H9 (cell line): ENCODE data around the gene GAL3ST3. TPM values are rescaled to one million over a fixed set of nuclear protein-coding genes. Genes with fewer than 3 reads are reported as not detected.

Source experiments
- DNase-seq: peaks from one replicate; pipeline ENCODE4 v3.0.0-alpha.2; 2017
- H2AFZ ChIP-seq: one replicate; pipeline ENCODE4 v1.6.1; 2013; ENCODE audit warnings: mild to moderate bottlenecking, low read length, control low read depth, moderate library complexity
- H2AK5ac ChIP-seq: 2 replicates; pipeline ENCODE4 v1.6.1; 2013; ENCODE audit warnings: low read length, control low read depth, mixed read lengths; ENCODE audit not compliant: insufficient read length
- H2BK120ac ChIP-seq: one replicate; pipeline ENCODE4 v1.6.1; 2013; ENCODE audit warnings: low read depth, mild to moderate bottlenecking, low read length, control low read depth, inconsistent platforms; ENCODE audit not compliant: poor library complexity, severe bottlenecking
- H2BK12ac ChIP-seq: 2 replicates; pipeline ENCODE4 v1.6.1; 2013; ENCODE audit warnings: low read length, control low read depth, mixed read lengths, low read depth; ENCODE audit not compliant: insufficient read length
- H2BK15ac ChIP-seq: 2 replicates; pipeline ENCODE4 v1.6.1; 2013; ENCODE audit warnings: low read depth, low read length, control low read depth
- H2BK20ac ChIP-seq: one replicate; pipeline ENCODE4 v1.6.1; 2013; ENCODE audit warnings: low read depth, mild to moderate bottlenecking, low read length, control low read depth, inconsistent platforms; ENCODE audit not compliant: poor library complexity, severe bottlenecking
- H2BK5ac ChIP-seq: 2 replicates; pipeline ENCODE4 v1.6.1; 2013; ENCODE audit warnings: low read length, control low read depth, mixed read lengths; ENCODE audit not compliant: insufficient read length
- H3K14ac ChIP-seq: 2 replicates; pipeline ENCODE4 v1.6.1; 2013; ENCODE audit warnings: low read length, control low read depth; ENCODE audit not compliant: insufficient read depth
- H3K18ac ChIP-seq: 2 replicates; pipeline ENCODE4 v1.6.1; 2013; ENCODE audit warnings: low read depth, mild to moderate bottlenecking, mixed read lengths, low read length, control low read depth; ENCODE audit not compliant: insufficient read length
- H3K23ac ChIP-seq: 2 replicates; pipeline ENCODE4 v1.6.1; 2013; ENCODE audit warnings: low read length, control low read depth, mixed read lengths, low read depth; ENCODE audit not compliant: insufficient read length
- H3K23me2 ChIP-seq: 2 replicates; pipeline ENCODE4 v1.6.1; 2013; ENCODE audit warnings: low read depth, mild to moderate bottlenecking, mixed read lengths, low read length, control low read depth; ENCODE audit not compliant: insufficient read length, poor library complexity, severe bottlenecking
- H3K27ac ChIP-seq: 2 replicates; pipeline ENCODE4 v1.5.1; 2013; ENCODE audit warnings: low read length, control low read depth, mixed read lengths, low read depth; ENCODE audit not compliant: insufficient read length
- H3K27me3 ChIP-seq: 2 replicates; pipeline ENCODE4 v1.6.1; 2013; ENCODE audit warnings: low read length, control low read depth, inconsistent platforms; ENCODE audit not compliant: insufficient read depth
- H3K4ac ChIP-seq: 2 replicates; pipeline ENCODE4 v1.6.1; 2013; ENCODE audit warnings: low read depth, mild to moderate bottlenecking, control low read depth, inconsistent platforms, low read length, moderate library complexity
- H3K4me1 ChIP-seq: 2 replicates; pipeline ENCODE4 v1.6.1; 2013; ENCODE audit warnings: low read length, control low read depth, inconsistent platforms; ENCODE audit not compliant: insufficient read depth
- H3K4me2 ChIP-seq: 2 replicates; pipeline ENCODE4 v1.6.1; 2013; ENCODE audit warnings: low read length, control low read depth, mixed read lengths; ENCODE audit not compliant: insufficient read length, insufficient read depth
- H3K56ac ChIP-seq: 2 replicates; pipeline ENCODE4 v1.6.1; 2013; ENCODE audit warnings: low read depth, mild to moderate bottlenecking, mixed read lengths, low read length, control low read depth; ENCODE audit not compliant: insufficient read length
- H3K79me1 ChIP-seq: 2 replicates; pipeline ENCODE4 v1.6.1; 2013; ENCODE audit warnings: low read depth, mild to moderate bottlenecking, moderate library complexity, low read length, control low read depth, inconsistent platforms; ENCODE audit not compliant: insufficient read depth, poor library complexity, severe bottlenecking
- H3K79me2 ChIP-seq: 2 replicates; pipeline ENCODE4 v1.6.1; 2013; ENCODE audit warnings: low read length, control low read depth, inconsistent platforms; ENCODE audit not compliant: insufficient read depth
- H3K9ac ChIP-seq: 2 replicates; pipeline ENCODE4 v1.6.1; 2013; ENCODE audit warnings: low read length, control low read depth, mixed read lengths; ENCODE audit not compliant: insufficient read length; ENCODE audit errors: extremely low read depth
- H3K9me3 ChIP-seq: one replicate; pipeline ENCODE4 v1.6.1; 2013; ENCODE audit warnings: low read depth, low read length, inconsistent platforms; ENCODE audit not compliant: control insufficient read depth
- H3T11ph ChIP-seq: one replicate; pipeline ENCODE4 v1.6.1; 2013; ENCODE audit warnings: mild to moderate bottlenecking, low read length, control low read depth, inconsistent platforms
- H4K20me1 ChIP-seq: one replicate; pipeline ENCODE4 v1.6.1; 2013; ENCODE audit not compliant: control insufficient read depth, insufficient read length, insufficient read depth
- H4K5ac ChIP-seq: 2 replicates; pipeline ENCODE4 v1.6.1; 2013; ENCODE audit warnings: low read depth, mild to moderate bottlenecking, mixed read lengths, low read length, control low read depth; ENCODE audit not compliant: insufficient read length
- H4K8ac ChIP-seq: replicated peaks from 2 replicates; pipeline ENCODE4 v1.6.1; 2013; ENCODE audit warnings: low read length, control low read depth, mixed read lengths, low read depth; ENCODE audit not compliant: insufficient read length
- H4K91ac ChIP-seq: 2 replicates; pipeline ENCODE4 v1.6.1; 2013; ENCODE audit warnings: low read depth, mild to moderate bottlenecking, moderate library complexity, mixed read lengths, low read length, control low read depth; ENCODE audit not compliant: insufficient read length
- H3K27ac Mint-ChIP-seq, 3 experiments: 2 replicates in 2 of 3; 3 replicates in 1 of 3; pipeline ENCODE4 v1.8.0; 2020 to 2021; ENCODE audit warnings: mixed read lengths in 3 of 3, mild to moderate bottlenecking in 1 of 3, moderate library complexity in 1 of 3
- H3K27me3 Mint-ChIP-seq: 2 replicates; pipeline ENCODE4 v1.8.0; 2021; ENCODE audit warnings: low read depth, mild to moderate bottlenecking, moderate library complexity, mixed read lengths
- H3K36me3 Mint-ChIP-seq, 3 experiments: 2 replicates in 2 of 3; 3 replicates in 1 of 3; pipeline ENCODE4 v1.8.0; 2020 to 2021; ENCODE audit warnings: low read depth in 3 of 3, mixed read lengths in 3 of 3; ENCODE audit not compliant: insufficient read depth in 1 of 3
- H3K4me1 Mint-ChIP-seq, 2 experiments: 2 replicates each; pipeline ENCODE4 v1.8.0; 2020; ENCODE audit warnings: mixed read lengths in 2 of 2
- H3K4me3 Mint-ChIP-seq, 2 experiments: 2 replicates in 1 of 2; 3 replicates in 1 of 2; pipeline ENCODE4 v1.8.0; 2020 to 2021; ENCODE audit warnings: mild to moderate bottlenecking in 2 of 2, mixed read lengths in 2 of 2, moderate library complexity in 1 of 2
- H3K9me3 Mint-ChIP-seq, 2 experiments: 2 replicates in 1 of 2; 3 replicates in 1 of 2; pipeline ENCODE4 v1.8.0; 2020; ENCODE audit warnings: mild to moderate bottlenecking in 2 of 2, mixed read lengths in 2 of 2, moderate library complexity in 1 of 2
- WGBS: extraction: QIAGEN DNeasy Blood & Tissue Kit; methylation state at CpG from one replicate; pipeline ENCODE4 v1.1.7; 2013; ENCODE audit warnings: missing lambda C conversion rate, low lambda C conversion rate, mixed read lengths; ENCODE audit not compliant: insufficient read length; ENCODE audit errors: extremely low coverage; 5-methylcytosine and 5-hydroxymethylcytosine counted together
- total RNA-seq: library from RNA; stranded (reverse); gene quantifications from 2 replicates; pipeline ENCODE4 v1.2.1, GENCODE V29; 2021
- TF ChIP-seq, protein P1 (sequence below): fragments of 200-600 bp; sonication (generic); conservative IDR thresholded peaks from 3 replicates; pipeline ENCODE4 v1.8.0; 2021; ENCODE audit warnings: antibody characterized with exemption, mild to moderate bottlenecking

GAL3ST3 gene
- total RNA-seq, 1 experiment from 2014 or later: 17.2 TPM

DNA sequence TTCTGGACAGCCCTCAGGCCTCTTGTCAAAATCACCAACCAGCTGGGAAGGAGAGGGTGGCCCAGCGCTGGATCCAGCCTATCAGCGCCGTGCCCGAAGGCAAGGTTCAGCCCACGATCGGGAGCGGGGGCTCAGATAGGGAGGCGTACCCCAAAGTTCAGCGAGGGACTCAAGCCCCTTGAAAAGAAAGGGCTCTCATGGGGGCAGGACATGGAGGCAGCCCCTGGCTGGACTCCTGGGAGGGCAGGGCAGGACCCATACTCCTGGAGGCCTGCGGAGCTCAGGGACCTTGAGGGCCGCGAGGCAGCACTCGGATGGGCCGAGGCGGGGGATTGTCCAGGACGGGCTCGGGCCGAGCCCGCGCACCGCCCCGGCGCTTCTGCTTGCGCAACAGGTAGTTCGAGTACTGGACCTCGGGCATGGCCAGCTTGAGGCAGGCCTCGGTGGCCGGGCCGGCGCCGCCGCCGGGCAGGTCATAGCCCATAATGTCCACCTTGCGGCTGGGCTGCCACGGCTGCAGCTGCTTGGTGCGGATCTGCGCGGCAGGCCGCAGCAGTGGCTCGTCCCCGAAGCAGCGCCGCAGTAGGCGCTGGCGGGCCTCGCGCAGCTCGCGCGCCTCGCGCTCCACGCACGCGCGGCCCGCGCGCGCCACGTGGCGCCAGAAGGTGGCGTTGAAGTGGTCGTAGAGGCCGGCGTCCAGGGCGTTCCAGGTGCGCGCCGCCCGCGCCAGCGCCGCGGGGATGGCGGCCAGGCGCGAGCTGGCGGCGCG lies 6.5 kb downstream of the GAL3ST3 start:
- Histone ChIP-seq H2BK120ac (no peak overlapping the region), H3K4me2 (no peak overlapping the region), H3T11ph (no peak overlapping the region), H3K79me1 (no peaks in the 10 kb centered on the region), H2AFZ (no peak overlapping the region), H3K27ac (no peak overlapping the region), H3K14ac (no peak overlapping the region), H3K79me2 (no peaks in the 10 kb centered on the region), H3K9ac (no peak overlapping the region), H3K4ac (no peak overlapping the region), H2BK15ac (no peak overlapping the region), H4K5ac (no peak overlapping the region), H3K23ac (no peak overlapping the region), H3K9me3 (peaks cover 2% of the 10 kb centered on the region), H2AK5ac (no peak overlapping the region), H3K4me1 (no peaks in the 10 kb centered on the region), H4K91ac (no peak overlapping the region), H3K56ac (no peak overlapping the region), H2BK20ac (no peak overlapping the region), H2BK12ac (no peak overlapping the region), H3K18ac (no peak overlapping the region), H4K8ac (no peak overlapping the region), H3K23me2 (no peaks in the 10 kb centered on the region), H4K20me1 (peaks cover under 1% of the 10 kb centered on the region), H3K27me3 (no peaks in the 10 kb centered on the region), H2BK5ac (no peak overlapping the region)
- TF ChIP-seq, protein P1, sequence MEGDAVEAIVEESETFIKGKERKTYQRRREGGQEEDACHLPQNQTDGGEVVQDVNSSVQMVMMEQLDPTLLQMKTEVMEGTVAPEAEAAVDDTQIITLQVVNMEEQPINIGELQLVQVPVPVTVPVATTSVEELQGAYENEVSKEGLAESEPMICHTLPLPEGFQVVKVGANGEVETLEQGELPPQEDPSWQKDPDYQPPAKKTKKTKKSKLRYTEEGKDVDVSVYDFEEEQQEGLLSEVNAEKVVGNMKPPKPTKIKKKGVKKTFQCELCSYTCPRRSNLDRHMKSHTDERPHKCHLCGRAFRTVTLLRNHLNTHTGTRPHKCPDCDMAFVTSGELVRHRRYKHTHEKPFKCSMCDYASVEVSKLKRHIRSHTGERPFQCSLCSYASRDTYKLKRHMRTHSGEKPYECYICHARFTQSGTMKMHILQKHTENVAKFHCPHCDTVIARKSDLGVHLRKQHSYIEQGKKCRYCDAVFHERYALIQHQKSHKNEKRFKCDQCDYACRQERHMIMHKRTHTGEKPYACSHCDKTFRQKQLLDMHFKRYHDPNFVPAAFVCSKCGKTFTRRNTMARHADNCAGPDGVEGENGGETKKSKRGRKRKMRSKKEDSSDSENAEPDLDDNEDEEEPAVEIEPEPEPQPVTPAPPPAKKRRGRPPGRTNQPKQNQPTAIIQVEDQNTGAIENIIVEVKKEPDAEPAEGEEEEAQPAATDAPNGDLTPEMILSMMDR: no peak
- no CpG with 5 or more reads among the region's 81 CpGs for WGBS
- H3K36me3 Mint-ChIP-seq: peaks cover 18 to 32% (median 21%) of the 10 kb centered on the region in 3 experiments
- H3K27me3 Mint-ChIP-seq: no peaks in the 10 kb centered on the region
- peaks cover 5 to 10% of the 10 kb centered on the region in 2 experiments for H3K9me3 Mint-ChIP-seq
- H3K4me3 Mint-ChIP-seq: no peak overlapping the region
- no peak overlapping the region for H3K27ac Mint-ChIP-seq
- no peak for DNase-seq
- peaks cover 11 to 14% of the 10 kb centered on the region in 2 experiments for H3K4me1 Mint-ChIP-seq
